ENCODE data around the gene ACY1.

DNA sequence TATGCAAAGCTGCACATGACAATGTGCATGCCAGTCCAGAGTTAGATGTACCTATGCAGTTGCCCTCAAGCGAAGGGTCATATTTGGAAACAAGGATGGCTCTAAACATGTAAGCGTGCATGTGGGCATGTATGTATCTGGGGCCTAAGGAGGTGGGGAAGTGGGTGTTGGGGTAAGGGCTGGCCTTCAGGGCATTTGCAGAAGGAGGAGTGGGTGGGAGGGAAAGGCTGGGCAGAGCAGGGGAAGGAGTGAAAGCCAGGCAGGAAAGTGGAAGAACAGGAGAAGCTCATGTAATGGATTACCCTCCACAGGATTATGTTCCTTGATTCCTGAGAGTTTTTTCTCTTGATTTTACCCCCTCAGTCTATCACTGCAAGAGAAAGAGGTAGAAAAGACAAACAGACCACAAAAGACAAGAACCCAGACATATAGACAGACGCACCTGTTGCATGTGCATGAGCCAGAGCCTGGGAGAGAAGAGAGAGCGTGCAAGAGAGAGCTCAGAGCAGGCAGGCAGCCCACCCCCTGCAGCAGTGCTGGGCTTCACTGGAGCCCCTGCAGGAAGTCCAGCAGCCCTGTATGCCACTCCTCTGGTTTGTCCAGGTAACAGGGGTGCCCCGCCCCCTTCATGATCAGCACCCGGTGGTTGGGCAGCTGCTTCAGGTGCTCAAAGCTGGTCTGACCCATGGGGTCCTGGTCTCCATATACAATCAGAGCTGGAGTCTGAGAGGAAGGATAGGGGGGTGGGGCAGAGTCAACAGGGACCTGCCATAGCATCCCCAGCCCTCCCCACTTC lies 14.3 kb upstream of the ACY1 start:
- TF ChIP-seq, protein P1, sequence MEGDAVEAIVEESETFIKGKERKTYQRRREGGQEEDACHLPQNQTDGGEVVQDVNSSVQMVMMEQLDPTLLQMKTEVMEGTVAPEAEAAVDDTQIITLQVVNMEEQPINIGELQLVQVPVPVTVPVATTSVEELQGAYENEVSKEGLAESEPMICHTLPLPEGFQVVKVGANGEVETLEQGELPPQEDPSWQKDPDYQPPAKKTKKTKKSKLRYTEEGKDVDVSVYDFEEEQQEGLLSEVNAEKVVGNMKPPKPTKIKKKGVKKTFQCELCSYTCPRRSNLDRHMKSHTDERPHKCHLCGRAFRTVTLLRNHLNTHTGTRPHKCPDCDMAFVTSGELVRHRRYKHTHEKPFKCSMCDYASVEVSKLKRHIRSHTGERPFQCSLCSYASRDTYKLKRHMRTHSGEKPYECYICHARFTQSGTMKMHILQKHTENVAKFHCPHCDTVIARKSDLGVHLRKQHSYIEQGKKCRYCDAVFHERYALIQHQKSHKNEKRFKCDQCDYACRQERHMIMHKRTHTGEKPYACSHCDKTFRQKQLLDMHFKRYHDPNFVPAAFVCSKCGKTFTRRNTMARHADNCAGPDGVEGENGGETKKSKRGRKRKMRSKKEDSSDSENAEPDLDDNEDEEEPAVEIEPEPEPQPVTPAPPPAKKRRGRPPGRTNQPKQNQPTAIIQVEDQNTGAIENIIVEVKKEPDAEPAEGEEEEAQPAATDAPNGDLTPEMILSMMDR (IDR thresholded peaks at IDR 0.05; ENCODE audit: low read depth, low read length, poor library complexity, severe bottlenecking) = no peak
- no peak for TF ChIP-seq EZH2phosphoT487 (IDR thresholded peaks at IDR 0.05; ENCODE audit: borderline replicate concordance, low read length)
